Amygdala (tissue), 56 donors: ENCODE measurements around the gene APBA1.

Source experiments
- DNase-seq, 56 donors: peaks; one replicate each; lab custom pipeline; 2025; lab: John Stamatoyannopoulos, UW

APBA1 gene

DNA sequence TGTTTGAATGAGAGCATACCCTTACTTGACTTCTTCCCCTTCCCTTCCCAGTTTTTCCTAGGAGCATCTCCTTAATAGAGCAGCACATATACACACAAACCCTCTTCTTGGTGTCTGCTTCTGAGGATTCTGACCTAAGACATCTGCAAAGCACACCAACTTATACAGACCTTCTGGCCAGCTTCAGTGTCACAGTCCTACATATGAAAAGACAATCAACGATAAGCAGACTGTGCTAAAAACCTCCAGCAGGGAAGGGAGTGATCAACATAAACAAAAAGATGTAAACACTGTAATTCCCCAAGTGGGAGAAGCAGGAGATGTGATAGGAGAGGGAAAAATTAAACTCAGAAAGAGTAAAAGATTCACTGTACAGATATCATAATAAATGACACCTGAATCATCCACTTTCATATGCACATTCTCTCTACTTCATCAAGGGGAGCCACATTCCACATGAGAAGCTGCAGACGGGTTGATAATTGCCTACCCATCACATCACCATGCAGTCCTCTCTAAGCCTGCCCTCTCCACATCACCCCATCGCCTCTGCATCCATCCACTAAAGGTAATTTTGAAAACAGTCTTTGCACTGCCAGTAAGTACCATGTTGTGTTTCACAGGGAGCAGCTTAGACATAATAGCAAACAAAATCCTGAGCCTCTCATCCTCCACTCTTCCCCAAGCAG, 13.0 kb downstream of the APBA1 start:
- no peak for DNase-seq

DNA sequence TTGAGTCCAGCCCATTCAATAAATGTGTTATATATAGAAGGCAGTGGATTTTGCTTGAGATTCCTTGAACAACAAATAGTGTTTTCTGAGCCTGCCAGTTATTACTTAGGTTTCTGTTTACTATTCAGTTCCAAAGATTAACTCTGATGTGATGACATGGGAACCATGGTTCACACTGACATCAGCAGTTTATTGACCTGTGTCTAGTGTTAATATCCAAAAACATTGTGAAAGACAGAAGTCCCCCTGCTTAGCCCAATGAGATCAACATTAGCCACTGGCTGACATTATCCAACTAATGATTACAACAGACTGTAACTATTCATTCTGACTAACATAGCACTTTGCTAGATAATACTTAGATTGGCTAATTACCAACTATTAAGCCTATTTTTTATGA, 14.9 kb downstream of the APBA1 start:
- no peak for DNase-seq

DNA sequence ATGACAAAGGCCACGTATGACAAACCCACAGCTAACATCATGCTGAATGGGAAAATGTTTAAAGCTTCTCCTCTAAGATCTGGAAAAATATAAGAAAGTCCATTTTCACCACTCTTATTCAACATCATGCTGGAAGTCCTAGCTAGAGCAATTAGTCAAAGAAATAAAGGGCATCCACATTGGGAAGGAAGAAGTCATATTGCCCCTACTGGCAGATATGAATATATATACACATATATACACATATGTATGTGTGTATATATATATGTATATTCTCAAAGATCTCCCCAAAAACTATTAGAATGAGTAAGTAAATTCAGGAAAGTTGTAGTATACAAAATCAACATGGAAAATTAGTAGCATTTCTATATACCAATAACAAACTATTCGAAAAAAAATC, 17.1 kb downstream of the APBA1 start:
- no peak for DNase-seq

DNA sequence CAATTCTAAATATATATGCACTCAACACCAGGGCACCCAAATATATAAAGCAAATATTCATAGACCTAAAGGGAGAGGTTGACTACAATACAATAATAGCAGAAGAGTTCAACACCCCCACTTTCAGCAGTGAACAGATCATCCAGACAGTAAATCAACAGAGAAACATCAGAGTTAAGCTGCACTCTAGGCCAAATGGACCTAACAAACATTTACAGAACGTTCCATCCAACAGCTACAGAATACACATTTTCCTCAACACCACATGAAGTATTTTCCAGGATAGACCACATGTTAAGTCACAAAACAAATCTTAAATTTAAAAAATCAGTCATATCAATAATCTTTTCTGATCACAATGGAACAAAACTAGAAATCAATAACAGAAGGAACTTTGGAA, 18.9 kb downstream of the APBA1 start:
- no peak for DNase-seq

DNA sequence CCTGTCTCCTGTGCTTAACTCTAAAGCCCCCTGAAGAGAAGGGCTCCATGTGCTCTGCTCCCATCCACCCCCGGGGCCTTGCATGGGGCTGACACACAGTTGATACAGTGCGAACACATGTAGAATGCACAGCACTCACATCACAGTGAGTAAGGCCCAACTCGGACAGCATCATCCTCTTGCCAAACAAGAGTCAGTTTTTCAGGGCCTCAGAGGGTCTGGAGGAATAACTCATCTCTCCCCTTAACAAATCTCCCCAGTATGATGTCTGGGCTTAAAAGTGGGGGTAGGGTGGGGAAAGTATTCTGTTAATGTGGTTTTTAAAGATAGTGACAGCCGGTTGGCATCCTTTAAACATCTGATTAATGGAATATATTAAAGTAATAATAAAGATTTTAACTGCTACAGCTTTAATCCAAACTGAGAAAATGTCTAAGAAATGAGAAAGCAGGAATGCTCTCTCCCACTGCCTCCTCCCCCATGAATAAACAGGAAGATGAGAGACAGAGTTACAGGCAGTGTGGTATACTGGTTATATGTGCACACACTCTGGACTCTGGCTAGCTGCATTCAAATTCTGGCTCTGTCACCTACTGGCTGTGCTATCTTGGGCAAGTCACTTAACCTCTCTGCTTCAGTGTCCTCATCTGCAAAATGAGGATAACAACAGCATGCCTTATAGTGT, 22.5 kb downstream of the APBA1 start:
- DNase-seq: no peak

DNA sequence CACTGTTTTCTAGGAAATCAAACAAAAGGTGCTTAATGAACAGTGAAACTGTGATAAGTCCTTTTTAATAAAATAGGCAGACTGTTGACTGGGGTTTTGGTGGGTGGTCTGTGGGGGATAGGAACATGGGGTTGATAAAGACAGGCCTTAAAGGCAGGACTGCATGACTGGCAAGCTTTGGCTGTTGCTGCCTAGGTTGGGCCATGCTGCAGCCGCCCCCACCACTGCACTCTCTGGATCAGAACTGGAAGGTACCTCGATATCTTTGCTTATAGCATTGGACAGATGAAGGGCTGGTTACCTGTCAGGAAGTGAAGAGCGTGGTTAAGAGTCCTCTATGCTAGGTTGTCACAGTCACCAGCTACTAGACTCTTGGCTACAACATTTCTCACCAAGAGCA, 24.4 kb downstream of the APBA1 start:
- no peak for DNase-seq

DNA sequence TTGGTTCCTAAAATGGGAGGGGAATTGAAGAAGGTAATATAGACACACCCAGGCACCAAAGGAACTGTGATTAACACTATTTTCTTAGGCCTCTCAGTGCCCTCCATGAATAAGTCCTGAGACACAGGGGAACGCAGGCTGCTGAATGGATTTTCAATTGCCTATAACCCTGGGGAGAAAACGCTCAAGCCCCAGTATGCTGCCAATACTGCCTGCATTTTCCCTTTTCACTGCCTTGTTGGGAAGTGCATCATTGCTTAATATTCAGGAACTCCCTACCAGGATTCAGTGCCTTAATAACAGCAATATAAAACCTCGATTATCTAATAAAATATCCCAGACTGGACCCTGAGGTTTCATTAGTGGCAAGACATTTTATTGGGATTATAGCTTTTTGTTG, 25.4 kb downstream of the APBA1 start:
- peak in 1 of 56 donors; percentile 10 for DNase-seq

DNA sequence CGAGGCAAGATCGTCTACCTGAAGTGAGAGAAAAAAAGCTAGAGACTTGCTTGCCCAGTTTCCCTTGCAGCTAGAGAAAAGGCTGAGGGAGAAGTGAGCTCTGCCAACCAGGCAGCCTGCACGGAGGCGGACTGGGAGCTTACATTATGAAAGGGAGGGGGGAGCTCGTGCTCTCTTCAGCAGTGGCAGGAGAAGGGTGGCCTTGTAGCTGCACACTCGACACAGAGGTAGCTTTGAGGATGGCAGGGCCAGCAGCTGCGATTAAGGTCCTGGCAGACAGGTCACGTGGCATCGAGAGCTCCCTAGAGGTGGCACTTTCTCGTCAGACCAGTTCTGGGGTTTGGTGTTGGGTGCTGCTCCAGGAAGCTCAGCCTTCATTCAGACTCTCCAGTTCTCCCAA, 26.7 kb downstream of the APBA1 start:
- DNase-seq: peak in 28 of 56 donors; percentile 1 to 67 (median 12)

DNA sequence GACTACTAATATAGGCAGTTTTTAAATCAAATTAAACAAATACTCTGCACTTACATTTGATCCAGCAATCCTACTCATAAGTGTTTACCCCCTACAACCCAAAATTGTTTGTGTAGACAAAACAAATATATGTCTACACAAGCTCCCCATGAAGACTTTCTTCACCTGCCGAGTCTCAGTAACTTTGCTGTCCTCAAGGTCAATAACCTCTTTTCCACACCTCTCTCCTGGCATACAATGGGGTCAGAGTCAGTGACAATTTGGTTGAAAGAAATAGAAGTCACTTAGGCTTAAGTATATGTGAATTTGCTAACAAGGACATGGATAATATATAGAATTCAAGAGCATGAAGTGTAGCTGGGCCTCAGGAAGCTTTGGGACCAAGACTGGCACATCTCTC, 29.1 kb downstream of the APBA1 start:
- no peak for DNase-seq

DNA sequence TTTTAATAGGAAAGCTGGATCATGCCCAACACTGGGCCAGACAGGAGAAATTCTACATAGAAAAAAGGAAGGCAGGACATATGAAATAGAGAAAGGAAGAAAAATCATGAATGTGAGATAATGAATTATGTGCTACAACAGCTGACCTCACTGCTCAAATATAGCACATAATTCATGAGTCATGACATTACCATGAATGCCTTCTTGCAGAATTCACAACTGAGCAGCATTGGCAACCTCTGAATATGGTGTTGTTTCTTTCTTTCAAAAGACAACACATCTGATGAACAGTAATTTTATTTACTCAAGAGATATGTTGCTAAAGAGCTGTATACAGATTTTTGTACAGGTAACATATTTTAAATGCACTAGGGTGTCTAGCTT, 34.4 kb downstream of the APBA1 start:
- peak in 2 of 56 donors; percentile 6 to 10 for DNase-seq

DNA sequence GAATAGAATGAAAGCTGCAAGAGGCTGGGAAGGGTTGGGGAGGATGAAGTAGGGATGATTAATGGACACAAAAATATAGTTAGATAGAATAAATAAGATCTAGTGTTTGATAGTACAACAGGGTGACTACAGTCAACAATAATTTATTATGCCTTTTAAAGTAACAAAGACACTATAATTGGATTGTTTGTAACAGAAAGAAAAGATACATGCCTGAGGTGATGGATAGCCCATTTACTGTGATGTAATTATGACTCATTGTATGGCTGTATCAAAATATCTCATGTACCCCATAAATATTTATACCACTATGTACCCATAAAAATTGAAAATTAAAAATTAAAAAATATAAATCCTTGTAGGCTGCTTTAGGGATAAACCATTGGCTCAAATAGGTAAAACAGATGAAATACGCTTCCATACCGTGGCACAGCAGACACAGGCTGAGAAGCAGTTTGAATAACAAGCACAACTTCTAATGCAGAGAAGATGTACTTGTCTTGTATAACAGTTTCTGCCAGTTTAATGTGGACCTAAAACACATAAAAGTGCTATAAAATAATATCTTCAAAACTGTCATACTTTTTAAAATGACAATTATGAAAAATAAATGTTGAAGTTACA, 34.9 kb downstream of the APBA1 start:
- no peak for DNase-seq

DNA sequence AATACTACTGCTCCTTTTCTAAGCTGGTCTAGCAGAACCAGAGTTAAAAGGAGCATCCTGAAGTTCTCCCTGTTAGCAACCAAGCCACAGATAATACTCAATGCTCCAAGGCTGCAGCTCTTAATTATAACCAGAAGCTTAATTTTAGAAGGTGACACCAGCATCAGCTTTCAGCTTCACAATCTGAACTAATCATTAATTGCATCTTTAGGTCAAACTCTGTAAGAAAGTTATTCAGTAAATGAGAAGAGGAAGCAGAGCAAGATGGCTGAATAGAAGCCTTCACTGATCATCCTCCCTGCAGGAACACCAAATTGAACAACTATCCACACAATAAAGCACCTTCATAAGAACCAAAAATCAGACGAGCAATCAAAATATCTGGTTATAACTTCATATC, 38.5 kb downstream of the APBA1 start:
- DNase-seq: no peak

DNA sequence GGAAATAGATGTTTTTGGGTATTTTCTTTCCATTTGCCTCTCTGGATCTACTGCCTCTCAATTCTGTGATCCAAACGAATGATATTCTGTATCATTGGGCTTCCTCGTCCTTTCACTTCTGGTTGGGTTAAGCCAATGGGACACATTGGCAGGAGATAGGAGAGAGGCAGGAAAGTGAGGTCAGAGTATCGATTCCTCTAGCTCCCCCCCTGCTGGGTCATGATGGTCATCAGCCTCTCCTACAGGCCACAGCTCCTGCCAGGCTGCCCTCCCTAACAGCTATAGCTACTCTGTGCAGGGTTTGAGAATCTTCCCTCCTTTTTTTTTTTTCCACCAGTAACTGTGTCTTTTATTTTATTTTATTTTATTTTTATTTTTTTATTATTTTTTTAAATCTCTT, 39.4 kb downstream of the APBA1 start:
- DNase-seq: no peak

DNA sequence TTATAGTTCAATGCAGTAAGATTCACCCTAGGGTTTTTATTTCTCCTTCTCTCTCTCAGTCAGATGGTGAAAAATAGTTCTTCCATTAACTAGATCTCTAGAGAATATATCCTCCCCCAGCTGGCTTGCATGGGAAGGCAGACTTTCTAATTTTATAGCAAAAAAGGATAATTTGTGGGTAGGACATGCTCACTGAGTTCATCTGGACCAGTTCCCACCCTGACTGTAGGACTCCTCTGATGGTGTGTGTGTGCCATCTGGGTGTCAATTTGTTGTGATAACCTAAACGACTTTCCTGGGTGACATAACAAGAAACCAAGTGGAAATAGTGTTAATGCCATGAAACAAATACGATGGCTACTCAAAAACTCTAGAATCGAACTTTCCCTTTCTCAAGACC, 44.9 kb downstream of the APBA1 start:
- DNase-seq: no peak

DNA sequence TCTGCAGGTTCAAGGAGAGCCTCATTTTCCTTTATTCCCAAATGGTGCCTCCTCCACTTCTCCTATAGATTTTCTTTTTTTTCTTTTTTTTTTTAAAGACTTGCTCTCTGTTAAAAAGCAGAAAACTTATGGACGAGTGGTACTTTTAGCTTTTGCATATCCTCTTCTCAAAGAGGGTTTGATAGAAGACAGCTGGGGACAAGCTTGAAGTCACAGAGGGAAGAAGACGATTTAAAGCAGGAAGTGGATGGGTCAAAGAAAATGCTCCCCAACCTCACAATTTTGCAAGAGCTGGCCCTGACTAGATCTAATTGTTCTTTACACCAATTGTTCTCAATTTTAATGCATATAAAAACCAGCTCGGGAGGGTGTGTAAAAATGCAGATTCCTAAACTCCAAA, 48.9 kb downstream of the APBA1 start:
- no peak for DNase-seq

DNA sequence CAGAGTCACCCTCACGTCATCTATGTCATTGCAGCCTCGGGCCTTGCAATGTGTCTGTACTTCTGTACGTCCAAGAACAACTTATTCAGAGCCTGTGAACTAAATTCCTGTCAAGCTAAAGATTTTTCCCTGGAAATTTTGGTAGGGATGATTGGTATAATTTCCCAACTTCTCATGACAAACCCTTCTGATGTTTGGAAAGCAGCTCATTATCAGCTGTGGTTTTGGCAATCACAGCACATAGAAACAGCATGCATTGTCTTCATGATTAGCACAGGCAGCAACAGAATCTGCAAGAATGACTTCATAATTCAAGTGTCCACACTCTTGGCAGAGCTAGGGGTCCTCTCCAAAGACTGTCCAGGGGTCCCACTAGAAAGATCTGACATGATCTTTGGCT, 49.5 kb downstream of the APBA1 start:
- peak in 1 of 56 donors; percentile 12 for DNase-seq

DNA sequence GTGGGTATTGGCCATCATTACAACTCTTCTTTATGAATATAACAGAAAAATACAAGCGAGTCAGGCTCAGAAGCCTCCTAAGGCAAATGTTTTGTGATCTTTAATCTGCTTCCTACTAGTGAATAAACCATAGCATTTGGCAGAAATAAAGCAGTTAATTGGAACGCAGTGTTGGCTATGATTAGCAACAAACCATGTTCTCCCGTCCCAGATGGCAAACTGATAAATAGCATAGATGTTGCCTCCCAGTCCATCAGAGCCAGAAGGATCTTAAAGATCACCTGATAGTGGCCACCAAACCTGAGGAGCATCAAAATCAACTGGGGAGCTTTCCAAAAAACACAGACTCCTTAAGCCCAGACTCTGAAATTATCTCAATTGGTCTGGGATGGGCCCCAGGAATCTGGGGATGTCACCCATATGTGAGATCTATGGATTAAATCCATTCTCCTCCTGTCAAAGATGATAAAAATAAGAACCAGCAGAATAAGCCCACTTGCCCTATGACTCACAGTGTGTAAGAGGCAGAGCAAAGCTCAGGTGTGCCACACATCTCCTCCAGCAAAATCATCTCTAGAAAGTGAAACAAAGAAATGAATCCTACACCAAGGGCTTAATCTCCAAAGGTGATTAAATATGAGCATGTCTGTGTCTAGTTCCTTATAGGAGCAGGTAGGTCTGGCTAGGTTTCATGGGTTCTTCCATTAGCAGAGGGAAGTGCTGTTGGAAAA, 50.3 kb downstream of the APBA1 start:
- no peak for DNase-seq

DNA sequence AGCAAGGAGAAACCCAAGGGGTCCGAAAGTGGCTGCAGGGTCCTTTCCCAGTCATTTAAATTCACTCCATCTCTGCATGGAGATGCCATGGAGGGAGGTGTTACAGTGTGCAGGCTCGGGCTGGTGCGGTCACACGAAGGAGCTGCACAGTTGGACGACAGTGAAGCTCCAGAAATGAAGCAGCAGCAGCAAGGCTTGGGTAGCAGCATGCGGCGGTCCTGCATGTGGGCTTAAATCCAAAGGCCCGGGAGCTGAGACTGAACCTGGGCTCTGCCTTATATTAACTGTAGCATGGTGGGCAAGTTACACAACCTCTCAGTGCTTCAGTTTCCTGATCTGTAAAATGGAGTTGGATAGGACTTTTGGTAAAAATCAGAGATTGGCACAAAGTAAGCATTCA, 51.4 kb downstream of the APBA1 start:
- no peak for DNase-seq

DNA sequence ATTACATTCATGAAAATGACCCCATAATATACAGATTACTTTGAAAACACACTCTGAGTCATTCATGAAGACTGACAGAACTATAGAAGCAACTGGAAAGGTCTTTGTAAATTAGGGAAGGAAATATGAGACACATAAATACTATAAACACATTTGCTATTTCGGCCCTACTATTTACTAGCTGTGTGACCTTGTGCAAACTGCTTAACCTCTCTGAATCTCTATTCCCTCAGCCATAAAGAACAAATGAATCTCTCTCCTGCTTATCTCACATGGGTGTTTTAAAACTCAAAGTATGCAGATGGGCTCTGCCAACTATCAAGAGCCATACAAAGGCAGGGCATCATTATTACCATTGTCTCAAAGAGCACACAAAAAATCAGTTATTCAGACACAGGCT, 52.9 kb downstream of the APBA1 start:
- no peak for DNase-seq

DNA sequence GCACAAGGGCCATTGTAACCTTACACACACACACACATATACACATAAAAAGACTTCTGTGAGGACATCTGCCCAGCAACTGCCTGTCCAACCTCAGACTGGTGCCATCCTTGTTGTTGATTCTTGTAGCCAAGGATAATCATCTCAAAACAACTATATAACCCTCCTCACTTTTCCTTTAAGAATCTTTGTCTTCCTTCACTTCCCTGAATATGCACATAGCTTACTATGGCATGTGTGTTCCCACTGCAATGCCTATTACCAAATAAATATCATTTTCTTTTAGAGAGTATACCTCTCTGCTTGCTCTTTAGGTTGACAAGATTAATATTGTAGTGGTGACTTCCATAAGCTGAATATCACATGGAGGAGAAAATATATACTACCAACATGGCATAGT, 55.2 kb downstream of the APBA1 start:
- no peak for DNase-seq

DNA sequence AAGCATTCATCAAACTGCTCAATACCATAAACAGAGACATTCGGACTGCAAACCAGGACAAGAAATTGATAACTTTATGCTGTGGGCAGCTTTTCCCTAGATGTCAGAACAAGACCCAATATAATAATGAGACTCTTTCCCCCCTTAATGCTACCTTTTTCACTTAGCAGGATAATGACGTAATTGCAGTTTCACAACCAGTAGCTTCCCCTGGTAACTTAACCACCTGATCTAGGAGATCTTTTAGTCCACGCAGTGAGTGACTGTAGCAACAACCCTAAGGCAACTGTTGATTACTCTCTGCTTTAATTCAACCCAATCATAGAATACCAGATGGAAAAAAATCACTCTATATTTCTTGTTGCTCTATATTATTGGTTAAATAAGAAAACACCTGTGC, 56.3 kb downstream of the APBA1 start:
- no peak for DNase-seq
